ENCODE data around the gene C11orf21. TPM values are rescaled to one million over a fixed set of nuclear protein-coding genes. Genes with fewer than 3 reads are reported as not detected.
A peak's percentile ranks its signal among the peaks of the same experiment; 100 is the strongest.

The C11orf21 gene
- total and polyA plus RNA-seq, 12 donors: 0.04 to 2.1 (median 0.37) TPM

- Histone ChIP-seq H3K9me3 (replicated peaks in 1 of 3) (no peaks in the 10 kb centered on the region), H3K4me3 (no peak overlapping the region), H3K36me3 (replicated peaks in 1 of 2) (no peaks in the 10 kb centered on the region), H3K27ac (no peak overlapping the region), H3K4me1 (replicated peaks in 1 of 2) (no peaks in the 10 kb centered on the region), H3K27me3 (no peaks in the 10 kb centered on the region)
- TF ChIP-seq CTCF (IDR thresholded peaks at IDR 0.05) (no peak), POLR2A (IDR thresholded peaks at IDR 0.05) (no peak)
- intact Hi-C loops (cut with DNase I): no loop called here
- peak in 1 of 7 donors; percentile 36 for DNase-seq
- 79 to 96% (median 86%) methylated on average over 6 to 23 of the region's 23 CpGs for WGBS, 4 donors
Measured at GRCh38 chr11:2320568-2321310, 19.0 kb upstream of the C11orf21 start.

- intact Hi-C loops (cut with DNase I): loop anchor here in 1 of 2 donors (10.0 kb wide), 1 partner anchor 205 kb away; no protein-coding TSS in a partner anchor
- DNase-seq: peak in 1 of 7 donors; percentile 31
- TF ChIP-seq POLR2A (IDR thresholded peaks at IDR 0.05) (no peak), CTCF (IDR thresholded peaks at IDR 0.05) (no peak)
Measured at GRCh38 chr11:2319791-2320472, 18.2 kb upstream of the C11orf21 start.

GRCh38 chr11:2318707-2319106 is 17.0 kb upstream of the C11orf21 start:
- no peaks in the 10 kb centered on the region for H3K27me3 ChIP-seq
- H3K27ac ChIP-seq: no peak overlapping the region
- intact Hi-C loops (cut with DNase I): loop anchor here in 1 of 2 donors (10.0 kb wide), 1 partner anchor 206 kb away; no protein-coding TSS in a partner anchor
- H3K4me3 ChIP-seq: no peak overlapping the region
- no peak for DNase-seq
- 85 to 94% (median 92%) methylated on average over 7 of the region's 7 CpGs for WGBS, 4 donors
- no peaks in the 10 kb centered on the region for H3K9me3 ChIP-seq (replicated peaks in 1 of 3)
- TF ChIP-seq POLR2A (IDR thresholded peaks at IDR 0.05) (no peak), CTCF (IDR thresholded peaks at IDR 0.05) (no peak)
- H3K36me3 ChIP-seq (replicated peaks in 1 of 2): no peaks in the 10 kb centered on the region
- peaks cover 9 to 14% of the 10 kb centered on the region in 2 donors for H3K4me1 ChIP-seq (replicated peaks in 1 of 2)

More at GRCh38 chr11:2319791-2320472, 18.2 kb upstream of the C11orf21 start:
- H3K9me3 ChIP-seq (replicated peaks in 1 of 3): no peaks in the 10 kb centered on the region
- WGBS, 4 donors: 50 to 85% (median 84%) methylated on average over 6 to 10 of the region's 10 CpGs
- no peaks in the 10 kb centered on the region for H3K27me3 ChIP-seq
- no peaks in the 10 kb centered on the region for H3K36me3 ChIP-seq (replicated peaks in 1 of 2)
- no peak overlapping the region for H3K4me3 ChIP-seq
- H3K27ac ChIP-seq: no peak overlapping the region
- peaks cover under 1 to 3% of the 10 kb centered on the region in 2 donors for H3K4me1 ChIP-seq (replicated peaks in 1 of 2)

GRCh38 chr11:2318123-2318522 is 16.4 kb upstream of the C11orf21 start:
- Histone ChIP-seq H3K27me3 (no peaks in the 10 kb centered on the region), H3K27ac (no peak overlapping the region), H3K9me3 (replicated peaks in 1 of 3) (no peaks in the 10 kb centered on the region), H3K4me3 (no peak overlapping the region), H3K4me1 (replicated peaks in 1 of 2) (peaks cover 9 to 14% of the 10 kb centered on the region in 2 donors), H3K36me3 (replicated peaks in 1 of 2) (no peaks in the 10 kb centered on the region)
- intact Hi-C loops (cut with DNase I): loop anchor here in 1 of 2 donors (10.0 kb wide), 1 partner anchor 207 kb away; no protein-coding TSS in a partner anchor
- no peak for TF ChIP-seq POLR2A (IDR thresholded peaks at IDR 0.05)
- TF ChIP-seq CTCF (IDR thresholded peaks at IDR 0.05): no peak
- no peak for DNase-seq
- 83 to 95% (median 95%) methylated on average over 4 of the region's 4 CpGs for WGBS, 4 donors

Measured in adrenal gland (tissue), 12 donors.